AG09309 (cell line): Measurements from ENCODE around the gene HOXC13.

Source experiments
- DNase-seq: peaks from one replicate; pipeline ENCODE4 v3.0.0-alpha.2; 2010; ENCODE audit warnings: low read depth
- H3K4me3 ChIP-seq: 2 replicates; pipeline ENCODE4 v1.5.1; 2011; ENCODE audit warnings: mild to moderate bottlenecking, low read depth, low read length, moderate library complexity; ENCODE audit not compliant: control insufficient read depth
- TF ChIP-seq, protein P1 (sequence below): IDR thresholded peaks from 2 replicates; pipeline ENCODE4 v1.5.1; 2011; ENCODE audit warnings: mild to moderate bottlenecking, low read depth, low read length, inconsistent platforms; ENCODE audit not compliant: insufficient read depth, control insufficient read depth; ENCODE audit errors: missing control alignments

Gene HOXC13

DNA sequence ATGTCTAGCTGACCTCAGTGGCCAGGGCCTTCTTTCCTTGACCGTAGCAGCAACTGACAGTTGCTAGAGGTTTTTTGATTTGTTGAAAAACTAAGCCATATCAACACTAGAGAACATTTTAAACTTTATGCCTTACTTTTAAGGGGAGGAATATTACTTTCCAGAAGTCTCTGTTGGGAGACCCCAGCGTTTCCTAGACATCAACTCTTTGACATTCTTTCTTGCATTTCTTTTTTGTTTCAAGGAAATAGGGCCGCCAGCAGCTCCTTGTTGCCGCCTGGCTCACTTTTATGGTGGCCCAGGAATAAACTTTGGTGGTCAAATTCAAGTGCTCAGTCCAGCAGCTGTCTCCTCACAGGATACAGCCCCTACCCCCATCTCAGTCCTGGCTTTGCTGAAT is 31.8 kb downstream of the HOXC13 start:
- H3K4me3 ChIP-seq: no peak overlapping the region
- TF ChIP-seq, protein P1, sequence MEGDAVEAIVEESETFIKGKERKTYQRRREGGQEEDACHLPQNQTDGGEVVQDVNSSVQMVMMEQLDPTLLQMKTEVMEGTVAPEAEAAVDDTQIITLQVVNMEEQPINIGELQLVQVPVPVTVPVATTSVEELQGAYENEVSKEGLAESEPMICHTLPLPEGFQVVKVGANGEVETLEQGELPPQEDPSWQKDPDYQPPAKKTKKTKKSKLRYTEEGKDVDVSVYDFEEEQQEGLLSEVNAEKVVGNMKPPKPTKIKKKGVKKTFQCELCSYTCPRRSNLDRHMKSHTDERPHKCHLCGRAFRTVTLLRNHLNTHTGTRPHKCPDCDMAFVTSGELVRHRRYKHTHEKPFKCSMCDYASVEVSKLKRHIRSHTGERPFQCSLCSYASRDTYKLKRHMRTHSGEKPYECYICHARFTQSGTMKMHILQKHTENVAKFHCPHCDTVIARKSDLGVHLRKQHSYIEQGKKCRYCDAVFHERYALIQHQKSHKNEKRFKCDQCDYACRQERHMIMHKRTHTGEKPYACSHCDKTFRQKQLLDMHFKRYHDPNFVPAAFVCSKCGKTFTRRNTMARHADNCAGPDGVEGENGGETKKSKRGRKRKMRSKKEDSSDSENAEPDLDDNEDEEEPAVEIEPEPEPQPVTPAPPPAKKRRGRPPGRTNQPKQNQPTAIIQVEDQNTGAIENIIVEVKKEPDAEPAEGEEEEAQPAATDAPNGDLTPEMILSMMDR: no peak
- DNase-seq: no peak

DNA sequence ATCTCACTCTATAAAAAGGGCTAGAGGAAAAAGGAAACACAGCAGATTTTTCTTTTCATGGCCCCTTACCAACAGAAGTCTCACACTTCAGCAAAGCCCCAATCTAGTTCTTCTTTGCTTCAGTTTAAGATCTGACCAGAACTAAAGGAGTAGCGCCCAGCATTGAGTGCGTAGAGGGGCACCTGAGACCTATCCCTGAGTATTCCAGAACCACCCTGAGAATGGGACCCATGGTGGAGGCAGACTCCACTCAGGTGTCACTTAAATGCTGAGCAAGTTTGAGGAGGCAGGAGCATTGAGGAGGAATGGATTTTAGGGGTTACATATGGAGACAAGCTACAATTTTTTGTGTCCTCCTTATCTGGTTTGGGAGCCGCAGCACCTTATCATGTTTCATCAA is 32.5 kb downstream of the HOXC13 start:
- DNase-seq: no peak
- H3K4me3 ChIP-seq: no peak overlapping the region
- TF ChIP-seq, protein P1: no peak

DNA sequence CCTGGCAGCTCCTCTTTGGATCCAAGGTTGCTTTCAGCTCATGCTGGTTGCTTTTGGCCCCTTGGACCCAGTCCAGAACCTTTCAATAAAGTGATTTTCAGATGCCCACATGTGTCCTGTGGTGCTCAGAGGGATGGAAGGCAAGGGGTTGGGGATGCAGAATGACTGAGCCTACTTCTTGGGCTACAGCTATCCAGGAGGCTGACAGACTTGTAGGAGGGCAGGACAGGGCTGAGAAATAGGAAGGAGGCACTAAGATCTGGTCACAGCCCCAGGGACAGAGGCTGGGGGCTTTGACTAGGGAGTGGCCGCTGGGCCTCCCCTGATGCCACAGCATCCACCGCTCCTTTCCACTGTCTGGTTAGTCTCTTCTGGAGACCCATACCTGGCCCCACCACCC is 33.1 kb downstream of the HOXC13 start:
- no peak overlapping the region for H3K4me3 ChIP-seq
- no peak for DNase-seq

DNA sequence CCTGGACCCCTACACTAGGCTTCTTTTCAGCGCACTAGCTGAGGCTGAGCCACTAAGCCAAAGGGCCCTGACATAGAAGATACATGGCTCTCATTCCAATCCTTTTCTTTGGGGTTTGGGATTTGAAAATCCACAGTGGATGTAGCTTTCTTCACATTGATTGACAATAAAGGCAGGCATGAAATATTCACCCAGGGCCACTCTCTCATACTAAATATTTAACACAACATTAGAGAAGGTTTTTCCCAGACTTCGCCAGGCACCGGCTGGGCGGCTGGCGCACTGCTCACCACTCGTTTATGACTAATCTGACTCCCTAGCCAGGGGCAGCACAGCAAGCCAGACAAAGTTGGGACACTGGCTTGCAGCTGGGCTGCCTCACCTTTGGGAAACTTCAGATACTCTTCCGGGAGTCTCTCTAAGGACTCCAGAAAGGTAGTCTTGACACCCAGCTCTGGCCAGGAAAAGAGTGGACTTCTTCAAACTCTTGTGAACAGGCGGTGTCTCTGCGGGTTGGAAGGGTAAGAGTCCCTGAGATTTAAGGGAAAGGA is 33.6 kb downstream of the HOXC13 start:
- peak overlapping the region; percentile 52 for H3K4me3 ChIP-seq

More for the DNA sequence above, 33.1 kb downstream of the HOXC13 start:
- TF ChIP-seq, protein P1: no peak

DNA sequence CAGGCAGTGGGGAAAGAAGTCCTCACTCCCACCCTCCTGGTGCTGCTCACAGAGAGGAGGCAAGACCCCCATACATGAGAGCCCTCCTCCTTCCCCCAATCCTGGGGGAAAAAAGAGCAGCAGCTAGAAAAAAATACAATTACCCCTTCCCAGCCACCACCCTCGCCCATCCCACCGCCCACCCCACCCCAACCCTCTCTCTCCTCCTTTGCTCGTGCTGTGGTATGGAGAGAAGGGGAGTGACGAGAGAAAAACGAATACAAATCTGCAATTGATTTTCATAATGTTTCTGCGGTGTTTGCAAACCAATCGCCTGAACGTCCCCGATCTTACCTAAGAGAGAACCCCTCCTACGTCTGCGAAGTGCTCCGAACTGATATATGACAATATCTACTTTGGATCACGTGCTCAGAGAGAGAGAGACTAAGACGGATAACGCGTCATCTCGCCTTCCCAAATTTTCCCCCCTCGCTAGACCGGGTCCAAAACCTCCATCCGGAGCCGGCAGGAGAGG is 34.1 kb downstream of the HOXC13 start, which contains the start of gene HOXC11:
Gene HOXC11, plus strand, starts transcription at position 405 of the 514 bp plus-strand sequence. CDS start 116 bp downstream, outside the sequence.
- TF ChIP-seq, protein P1: no peak
- no peak for DNase-seq
- H3K4me3 ChIP-seq: peak within 1 kb of the TSS; percentile 52

More for the DNA sequence above, 33.6 kb downstream of the HOXC13 start:
- TF ChIP-seq, protein P1: no peak
- DNase-seq: no peak

DNA sequence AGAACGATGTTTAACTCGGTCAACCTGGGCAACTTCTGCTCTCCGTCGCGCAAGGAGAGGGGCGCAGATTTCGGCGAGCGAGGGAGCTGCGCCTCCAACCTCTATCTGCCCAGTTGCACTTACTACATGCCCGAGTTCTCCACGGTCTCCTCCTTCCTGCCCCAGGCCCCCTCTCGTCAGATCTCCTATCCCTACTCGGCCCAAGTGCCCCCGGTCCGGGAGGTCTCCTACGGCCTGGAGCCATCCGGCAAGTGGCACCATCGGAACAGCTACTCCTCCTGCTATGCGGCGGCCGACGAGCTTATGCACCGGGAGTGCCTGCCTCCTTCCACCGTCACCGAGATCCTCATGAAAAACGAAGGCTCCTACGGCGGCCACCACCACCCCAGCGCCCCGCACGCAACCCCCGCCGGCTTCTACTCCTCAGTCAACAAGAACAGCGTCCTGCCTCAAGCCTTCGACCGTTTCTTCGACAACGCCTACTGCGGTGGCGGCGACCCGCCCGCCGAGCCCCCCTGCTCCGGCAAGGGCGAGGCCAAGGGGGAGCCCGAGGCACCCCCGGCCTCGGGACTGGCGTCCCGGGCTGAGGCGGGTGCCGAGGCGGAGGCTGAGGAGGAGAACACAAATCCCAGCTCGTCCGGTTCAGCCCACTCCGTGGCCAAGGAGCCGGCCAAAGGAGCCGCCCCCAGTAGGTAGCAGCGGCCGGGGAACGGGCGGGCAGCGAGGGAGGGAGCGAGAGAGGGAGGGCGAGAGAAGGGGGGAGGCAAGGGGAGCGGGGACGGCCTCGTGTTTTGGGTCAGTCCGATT is 34.8 kb downstream of the HOXC13 start:
- TF ChIP-seq, protein P1: no peak
- no peak for DNase-seq
- peak overlapping the region; percentile 52 for H3K4me3 ChIP-seq
